Dedifferentiated amniotic fluid mesenchymal stem cell (primary cell): ENCODE data around the gene POTEB2.
"Not testable (repeated sequence)": the region's sequence is repeated elsewhere in the genome, so short reads cannot be mapped to it uniquely, and the experiment has no call there.

ENCODE experiments used
- DNase-seq: peaks from one replicate; pipeline ENCODE4 v3.0.0-alpha.2; 2016; ENCODE audit errors: extremely low spot score

Gene POTEB2

DNA sequence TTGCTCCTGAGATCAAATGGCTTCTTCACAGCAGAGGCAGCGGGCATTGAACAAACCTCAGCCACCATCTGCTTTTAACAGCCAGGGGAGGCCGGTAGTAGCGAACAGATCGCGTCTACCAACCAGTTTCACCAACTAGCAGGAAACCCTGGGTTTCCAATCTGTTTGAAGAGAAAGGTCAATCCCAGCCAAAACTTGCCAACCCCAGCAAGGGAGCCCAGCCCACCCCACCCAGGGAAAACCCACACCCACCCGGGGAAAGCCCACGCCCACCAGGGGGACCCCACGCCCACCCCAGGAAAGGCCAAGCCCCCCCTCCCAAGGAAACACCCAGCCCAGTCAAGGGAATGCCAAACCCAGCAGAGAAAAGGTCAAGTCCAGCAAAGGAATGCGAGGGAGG, at the start of gene POTEB2:
TSS of gene POTEB2 (minus strand) at position 101 of the 400 bp plus-strand sequence. CDS start at position 68, 33 bp downstream.
- not testable (repeated sequence) for DNase-seq

DNA sequence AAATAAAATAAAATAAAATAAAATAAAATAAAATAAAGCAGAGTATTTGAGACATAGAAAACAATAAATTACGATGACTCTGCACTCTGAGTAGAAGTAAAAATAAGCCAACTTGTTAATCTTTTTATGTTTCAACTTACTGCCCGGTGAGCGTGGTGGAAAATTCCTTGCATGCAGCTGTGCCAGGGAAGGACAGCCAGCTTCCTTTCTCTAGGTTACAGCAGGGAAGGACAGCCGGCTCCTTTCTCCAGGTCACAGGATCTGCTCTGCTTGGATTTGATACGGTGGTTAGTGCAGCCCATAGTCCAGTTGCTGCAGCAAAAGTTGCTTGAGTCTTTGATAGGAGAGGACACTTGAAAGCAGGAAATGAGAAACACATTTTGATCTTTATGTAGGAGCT, 13.8 kb upstream of the POTEB2 start:
- not testable (repeated sequence) for DNase-seq

DNA sequence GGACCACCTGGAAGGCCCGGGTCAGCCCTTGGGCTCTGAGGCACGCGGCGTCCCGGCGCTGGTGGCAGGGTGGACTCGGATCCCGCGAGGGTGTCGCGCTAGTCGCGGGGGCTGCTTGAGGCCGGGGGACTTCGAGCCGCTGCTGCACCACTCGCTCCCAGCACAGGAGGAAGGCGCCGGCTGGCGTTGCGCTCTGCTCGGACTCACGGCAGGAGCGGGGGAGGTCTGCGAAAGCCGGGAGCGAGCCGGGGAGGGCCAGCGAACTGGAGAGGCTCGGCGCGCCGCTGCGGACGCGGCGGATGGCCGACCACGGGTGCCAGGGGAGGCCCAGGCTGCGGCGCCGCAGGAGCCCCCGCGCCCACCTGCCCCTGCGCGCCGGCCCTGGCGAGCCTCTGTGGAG, 12.3 kb upstream of the POTEB2 start:
- not testable (repeated sequence) for DNase-seq

DNA sequence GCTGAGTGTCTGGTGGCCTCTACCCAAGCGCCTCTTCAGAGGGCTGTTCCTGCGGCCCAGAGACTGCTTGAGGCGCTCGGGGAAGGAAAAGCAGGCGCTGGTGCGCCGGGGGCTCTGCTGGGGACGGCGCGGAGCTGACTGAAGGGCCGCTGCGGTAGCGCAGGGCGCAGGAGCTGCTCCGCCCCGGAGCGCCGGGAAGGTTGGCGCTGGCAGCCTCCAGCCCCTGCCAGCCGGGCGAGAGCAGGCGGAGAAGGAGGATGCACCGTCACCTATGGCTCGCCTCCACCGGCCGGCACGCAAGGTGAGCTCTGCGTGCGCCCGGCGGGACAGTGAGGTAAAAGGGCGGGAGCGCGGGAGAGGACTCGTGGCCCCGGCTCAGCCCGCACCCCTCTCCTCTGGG, 11.7 kb upstream of the POTEB2 start:
- not testable (repeated sequence) for DNase-seq
